ENCODE results near the gene SPZ1. TPM values are rescaled to one million over a fixed set of nuclear protein-coding genes. Genes with fewer than 3 reads are reported as not detected.

Gene SPZ1
- total RNA-seq, 1 experiment from 2014 or later, result not detected

DNA sequence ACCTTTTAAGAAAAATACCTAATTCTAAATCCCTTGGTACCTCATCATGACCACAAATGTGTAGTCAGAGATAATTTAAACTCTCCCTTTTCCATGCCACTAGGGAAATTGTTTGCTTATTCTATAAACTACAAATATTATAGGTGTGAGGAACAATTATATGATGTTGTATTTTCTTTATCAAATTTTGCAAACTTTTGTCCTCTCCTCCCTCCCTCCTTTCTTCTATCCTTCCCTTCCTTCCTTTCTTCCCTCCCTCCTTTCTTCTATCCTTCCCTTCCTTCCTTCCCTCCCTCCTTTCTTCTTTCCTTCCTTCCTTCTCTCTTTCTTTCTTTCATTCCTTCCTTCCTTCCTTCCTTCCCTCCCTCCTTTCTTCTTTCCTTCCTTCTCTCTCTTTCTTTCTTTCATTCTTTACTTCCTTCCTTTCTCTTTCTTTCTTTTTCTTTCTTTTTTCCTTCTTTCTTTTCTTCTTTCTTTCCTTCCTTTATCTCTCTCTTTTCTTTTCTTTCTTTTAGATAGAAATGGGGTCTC, 41.2 kb downstream of the SPZ1 start:
- no peaks in the 10 kb centered on the region for H3K9me3 ChIP-seq (ENCODE audit: control insufficient read depth in 1 of 2, insufficient read depth in 1 of 2, low read depth in 1 of 2, low read length in 2 of 2)
- no peaks in the 10 kb centered on the region for H3K4me1 ChIP-seq (ENCODE audit: control insufficient read depth in 1 of 2, insufficient read depth in 2 of 2, low read length in 2 of 2)
- H3K79me2 ChIP-seq (ENCODE audit: insufficient read depth, low read length), result no peaks in the 10 kb centered on the region
- no peak overlapping the region for H2AFZ ChIP-seq (ENCODE audit: low read depth, low read length, poor library complexity, severe bottlenecking)
- no peak overlapping the region for H3K4me2 ChIP-seq (ENCODE audit: low read length)
- RAD21 ChIA-PET (ENCODE audit: low non-redundant PET in 1 of 2, low total read pairs in 2 of 2, uncharacterized antibody in 2 of 2, unreplicated experiment in 2 of 2), result no interaction called here
- H3K9ac ChIP-seq (ENCODE audit: low read length), result no peak overlapping the region
- no peak overlapping the region for H3K4me3 ChIP-seq (replicated peaks in 1 of 2; ENCODE audit: low read depth in 1 of 2, low read length in 2 of 2)
- CTCF ChIA-PET, result no interaction called here
- no peaks in the 10 kb centered on the region for H3K36me3 ChIP-seq (ENCODE audit: control insufficient read depth in 1 of 2, insufficient read depth in 2 of 2, low read length in 2 of 2)
- no peaks in the 10 kb centered on the region for H3K9me2 ChIP-seq (ENCODE audit: insufficient read depth)
- DNase-seq (ENCODE audit: low read depth, low spot score), result no peak
- no peak for ATAC-seq
- H3K27ac ChIP-seq (ENCODE audit: low read depth, low read length), result no peak overlapping the region
- no TSS peak for BruUV-seq (replicated peaks)
- no peaks in the 10 kb centered on the region for H4K20me1 ChIP-seq (ENCODE audit: insufficient read depth)
- H3K27me3 ChIP-seq (ENCODE audit: insufficient read depth, low read length), result no peaks in the 10 kb centered on the region
- TF ChIP-seq RAD21 (IDR thresholded peaks at IDR 0.05; ENCODE audit: low read depth), result no peak
- TF ChIP-seq, protein P1, sequence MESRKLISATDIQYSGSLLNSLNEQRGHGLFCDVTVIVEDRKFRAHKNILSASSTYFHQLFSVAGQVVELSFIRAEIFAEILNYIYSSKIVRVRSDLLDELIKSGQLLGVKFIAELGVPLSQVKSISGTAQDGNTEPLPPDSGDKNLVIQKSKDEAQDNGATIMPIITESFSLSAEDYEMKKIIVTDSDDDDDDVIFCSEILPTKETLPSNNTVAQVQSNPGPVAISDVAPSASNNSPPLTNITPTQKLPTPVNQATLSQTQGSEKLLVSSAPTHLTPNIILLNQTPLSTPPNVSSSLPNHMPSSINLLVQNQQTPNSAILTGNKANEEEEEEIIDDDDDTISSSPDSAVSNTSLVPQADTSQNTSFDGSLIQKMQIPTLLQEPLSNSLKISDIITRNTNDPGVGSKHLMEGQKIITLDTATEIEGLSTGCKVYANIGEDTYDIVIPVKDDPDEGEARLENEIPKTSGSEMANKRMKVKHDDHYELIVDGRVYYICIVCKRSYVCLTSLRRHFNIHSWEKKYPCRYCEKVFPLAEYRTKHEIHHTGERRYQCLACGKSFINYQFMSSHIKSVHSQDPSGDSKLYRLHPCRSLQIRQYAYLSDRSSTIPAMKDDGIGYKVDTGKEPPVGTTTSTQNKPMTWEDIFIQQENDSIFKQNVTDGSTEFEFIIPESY (IDR thresholded peaks at IDR 0.05; ENCODE audit: extremely low read depth, insufficient replicate concordance, low read length), result no peak
- no peak for TF ChIP-seq YY1 (IDR thresholded peaks at IDR 0.05; ENCODE audit: extremely low read depth, insufficient replicate concordance, low read depth, low read length)
- TF ChIP-seq, protein P2, sequence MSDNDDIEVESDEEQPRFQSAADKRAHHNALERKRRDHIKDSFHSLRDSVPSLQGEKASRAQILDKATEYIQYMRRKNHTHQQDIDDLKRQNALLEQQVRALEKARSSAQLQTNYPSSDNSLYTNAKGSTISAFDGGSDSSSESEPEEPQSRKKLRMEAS (IDR thresholded peaks at IDR 0.05), result no peak
- TF ChIP-seq ELF1 (IDR thresholded peaks at IDR 0.05; ENCODE audit: borderline replicate concordance, low read depth), result no peak
- TF ChIP-seq REST (IDR thresholded peaks at IDR 0.05; ENCODE audit: low read depth), result no peak
- no peak for TF ChIP-seq ATF3 (IDR thresholded peaks at IDR 0.05)
- no peak for TF ChIP-seq ZNF274 (IDR thresholded peaks at IDR 0.05; ENCODE audit: low read depth, low read length)
- TF ChIP-seq SP1 (IDR thresholded peaks at IDR 0.05; ENCODE audit: low read depth), result no peak
- no peak for TF ChIP-seq EGR1 (IDR thresholded peaks at IDR 0.05; ENCODE audit: low read depth)
- no peak for TF ChIP-seq TCF7L2 (IDR thresholded peaks at IDR 0.05; ENCODE audit: borderline replicate concordance, extremely low read depth, insufficient read depth, insufficient read length)
- no peak for TF ChIP-seq JUND (IDR thresholded peaks at IDR 0.05)
- TF ChIP-seq EZH2phosphoT487 (IDR thresholded peaks at IDR 0.05; ENCODE audit: borderline replicate concordance), result no peak
- TF ChIP-seq CEBPB (IDR thresholded peaks at IDR 0.05; ENCODE audit: low read depth), result no peak
- intact Hi-C loops (cut with micrococcal nuclease), result no loop called here
- POLR2A ChIA-PET, result no interaction called here

Data from HCT116 (cell line).